ENCODE measurements around the gene MYO19.

GRCh38 chr17:36550491-36551417 lies 16.1 kb upstream of the MYO19 start:
- TF ChIP-seq, protein P1, sequence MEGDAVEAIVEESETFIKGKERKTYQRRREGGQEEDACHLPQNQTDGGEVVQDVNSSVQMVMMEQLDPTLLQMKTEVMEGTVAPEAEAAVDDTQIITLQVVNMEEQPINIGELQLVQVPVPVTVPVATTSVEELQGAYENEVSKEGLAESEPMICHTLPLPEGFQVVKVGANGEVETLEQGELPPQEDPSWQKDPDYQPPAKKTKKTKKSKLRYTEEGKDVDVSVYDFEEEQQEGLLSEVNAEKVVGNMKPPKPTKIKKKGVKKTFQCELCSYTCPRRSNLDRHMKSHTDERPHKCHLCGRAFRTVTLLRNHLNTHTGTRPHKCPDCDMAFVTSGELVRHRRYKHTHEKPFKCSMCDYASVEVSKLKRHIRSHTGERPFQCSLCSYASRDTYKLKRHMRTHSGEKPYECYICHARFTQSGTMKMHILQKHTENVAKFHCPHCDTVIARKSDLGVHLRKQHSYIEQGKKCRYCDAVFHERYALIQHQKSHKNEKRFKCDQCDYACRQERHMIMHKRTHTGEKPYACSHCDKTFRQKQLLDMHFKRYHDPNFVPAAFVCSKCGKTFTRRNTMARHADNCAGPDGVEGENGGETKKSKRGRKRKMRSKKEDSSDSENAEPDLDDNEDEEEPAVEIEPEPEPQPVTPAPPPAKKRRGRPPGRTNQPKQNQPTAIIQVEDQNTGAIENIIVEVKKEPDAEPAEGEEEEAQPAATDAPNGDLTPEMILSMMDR (IDR thresholded peaks at IDR 0.05; ENCODE audit: low read depth, low read length, poor library complexity, severe bottlenecking), result no peak
- no peak for TF ChIP-seq EZH2phosphoT487 (IDR thresholded peaks at IDR 0.05; ENCODE audit: borderline replicate concordance, low read length)
